H1 (cell line): ENCODE results near the gene CFAP44. TPM values are rescaled to one million over a fixed set of nuclear protein-coding genes. Genes with fewer than 3 reads are reported as not detected.

Experiments
- CTCF ChIA-PET: fragments of 300-600 bp; sonication (Branson Sonifier 250); formaldehyde crosslinking; loops from one replicate; lab custom pipeline; 2021; ENCODE audit not compliant: partially characterized antibody; lab: Charles Lee
- POLR2A ChIA-PET: fragments of 300-600 bp; sonication (Branson Sonifier 250); formaldehyde crosslinking; loops from one replicate; lab custom pipeline; 2021; ENCODE audit warnings: inconsistent platforms; ENCODE audit not compliant: partially characterized antibody; lab: Charles Lee
- DNase-seq, 2 experiments: peaks; one replicate each; pipeline versions ENCODE4 v3.0.0 to v3.0.0-alpha.2; 2010 to 2022; ENCODE audit warnings: low spot score in 2 of 2, low read depth in 1 of 2, mixed read lengths in 1 of 2
- FAIRE-seq: peaks from 2 replicates; lab custom pipeline; 2011; peaks lifted over from hg19 to GRCh38; lab: Jason Lieb, UNC
- H2AFZ ChIP-seq: 2 replicates; pipeline ENCODE4 v1.8.1; 2012; ENCODE audit warnings: low read length, inconsistent platforms
- H2AK5ac ChIP-seq: 2 replicates; pipeline ENCODE4 v1.6.1; 2013; ENCODE audit warnings: low read depth, low read length
- H2BK120ac ChIP-seq: replicated peaks from 2 replicates; pipeline ENCODE3; 2013; ENCODE audit warnings: low read depth, low read length, inconsistent platforms
- H2BK12ac ChIP-seq: 2 replicates; pipeline ENCODE4 v1.6.1; 2013; ENCODE audit warnings: low read depth, low read length
- H2BK15ac ChIP-seq: 2 replicates; pipeline ENCODE4 v1.6.1; 2013; ENCODE audit warnings: low read length
- H2BK20ac ChIP-seq: 2 replicates; pipeline ENCODE4 v1.6.1; 2013; ENCODE audit warnings: low read length
- H2BK5ac ChIP-seq: 2 replicates; pipeline ENCODE4 v1.6.1; 2013; ENCODE audit warnings: low read depth, low read length
- H3K14ac ChIP-seq: 2 replicates; pipeline ENCODE4 v1.6.1; 2013; ENCODE audit warnings: inconsistent platforms; ENCODE audit not compliant: insufficient read length
- H3K18ac ChIP-seq: 2 replicates; pipeline ENCODE4 v1.6.1; 2013; ENCODE audit warnings: low read length; ENCODE audit errors: extremely low read depth
- H3K23ac ChIP-seq: 2 replicates; pipeline ENCODE4 v1.6.1; 2013; ENCODE audit warnings: inconsistent platforms; ENCODE audit not compliant: insufficient read length
- H3K23me2 ChIP-seq: 2 replicates; pipeline ENCODE4 v1.6.1; 2013; ENCODE audit warnings: low read depth, low read length
- H3K27ac ChIP-seq: 2 replicates; pipeline ENCODE4 v1.6.1; 2011; ENCODE audit warnings: low read depth, low read length, inconsistent platforms
- H3K27me3 ChIP-seq, 4 experiments: replicated peaks in 1 of 4; 1 replicate in 1 of 4; 2 replicates in 3 of 4; pipeline versions ENCODE4 v1.6.1 to v1.8.1; 2011 to 2013; ENCODE audit warnings: low read length in 3 of 4, mild to moderate bottlenecking in 3 of 4, inconsistent platforms in 2 of 4, mixed read lengths in 2 of 4, moderate library complexity in 1 of 4; ENCODE audit not compliant: control insufficient read depth in 3 of 4, insufficient read depth in 3 of 4; ENCODE audit errors: extremely low read depth in 1 of 4
- H3K36me3 ChIP-seq, 4 experiments: 2 replicates each; pipeline versions ENCODE4 v1.6.1 to v1.8.1; 2011 to 2013; ENCODE audit warnings: mild to moderate bottlenecking in 4 of 4, low read length in 3 of 4, moderate library complexity in 2 of 4, control low read depth in 1 of 4, inconsistent platforms in 1 of 4; ENCODE audit not compliant: insufficient read depth in 4 of 4, control insufficient read depth in 2 of 4
- H3K4ac ChIP-seq: replicated peaks from 2 replicates; pipeline ENCODE3; 2013; ENCODE audit warnings: low read length, low read depth, mixed read lengths, inconsistent platforms; ENCODE audit not compliant: insufficient read length
- H3K4me1 ChIP-seq, 4 experiments: replicated peaks in 1 of 4; 1 replicate in 1 of 4; 2 replicates in 3 of 4; pipeline versions ENCODE4 v1.6.1 to v1.8.1; 2011 to 2013; ENCODE audit warnings: low read length in 3 of 4, inconsistent platforms in 2 of 4, mixed read lengths in 1 of 4; ENCODE audit not compliant: insufficient read depth in 4 of 4, control insufficient read depth in 3 of 4
- H3K4me2 ChIP-seq, 2 experiments: 2 replicates each; pipeline versions ENCODE4 v1.6.1 to v1.8.1; 2011 to 2013; ENCODE audit warnings: low read depth in 2 of 2, low read length in 2 of 2, control low read depth in 1 of 2, inconsistent platforms in 1 of 2, mild to moderate bottlenecking in 1 of 2; ENCODE audit not compliant: insufficient read depth in 1 of 2
- H3K4me3 ChIP-seq, 4 experiments: fragments of 200-600, 300-600 bp in 1 of 4; sonication (generic), shearing (Covaris generic), sonication (Bioruptor Twin) in 1 of 4; 2 replicates each; pipeline versions ENCODE4 v1.5.1 to v1.8.1; 2011 to 2016; ENCODE audit warnings: low read length in 4 of 4, low read depth in 3 of 4, control low read depth in 2 of 4, inconsistent platforms in 2 of 4, mild to moderate bottlenecking in 2 of 4, mixed read lengths in 1 of 4, moderate library complexity in 1 of 4; ENCODE audit not compliant: insufficient read depth in 2 of 4; ENCODE audit errors: extremely low read depth in 1 of 4
- H3K56ac ChIP-seq: replicated peaks from 2 replicates; pipeline ENCODE3; 2013; ENCODE audit warnings: low read depth, mild to moderate bottlenecking, mixed read lengths, low read length, inconsistent platforms; ENCODE audit not compliant: insufficient read length
- H3K79me1 ChIP-seq: 2 replicates; pipeline ENCODE4 v1.6.1; 2013; ENCODE audit warnings: low read depth, low read length, control low read depth
- H3K79me2 ChIP-seq, 2 experiments: 2 replicates each; pipeline versions ENCODE4 v1.6.1 to v1.8.1; 2012 to 2013; ENCODE audit warnings: low read length in 2 of 2, mild to moderate bottlenecking in 2 of 2, inconsistent platforms in 1 of 2; ENCODE audit not compliant: insufficient read depth in 2 of 2, control insufficient read depth in 1 of 2
- H3K9ac ChIP-seq, 4 experiments: replicated peaks in 1 of 4; 1 replicate in 1 of 4; 2 replicates in 3 of 4; pipeline versions ENCODE4 v1.6.1 to v1.8.1; 2011 to 2013; ENCODE audit warnings: low read depth in 3 of 4, low read length in 3 of 4, control low read depth in 2 of 4, mild to moderate bottlenecking in 2 of 4, moderate library complexity in 2 of 4, inconsistent platforms in 1 of 4; ENCODE audit errors: extremely low read depth in 1 of 4
- H3K9me3 ChIP-seq, 2 experiments: 2 replicates each; pipeline versions ENCODE4 v1.6.1 to v1.8.1; 2012 to 2013; ENCODE audit warnings: mild to moderate bottlenecking in 2 of 2, moderate library complexity in 2 of 2, control low read depth in 1 of 2, inconsistent platforms in 1 of 2, low read depth in 1 of 2, low read length in 1 of 2, mixed read lengths in 1 of 2; ENCODE audit not compliant: insufficient read depth in 2 of 2
- H4K20me1 ChIP-seq, 2 experiments: replicated peaks in 1 of 2; 2 replicates each; pipeline versions ENCODE3 to v1.8.1; 2011 to 2013; ENCODE audit warnings: inconsistent platforms in 2 of 2, low read length in 2 of 2, mild to moderate bottlenecking in 1 of 2; ENCODE audit not compliant: insufficient read depth in 2 of 2, control insufficient read depth in 1 of 2
- H4K5ac ChIP-seq: 2 replicates; pipeline ENCODE4 v1.6.1; 2013; ENCODE audit warnings: low read length, low read depth, mixed read lengths, inconsistent platforms; ENCODE audit not compliant: insufficient read length
- H4K8ac ChIP-seq: 2 replicates; pipeline ENCODE4 v1.8.0; 2013; ENCODE audit warnings: mild to moderate bottlenecking, moderate library complexity, low read length, inconsistent platforms; ENCODE audit not compliant: insufficient read depth; ENCODE audit errors: extremely low read depth
- H4K91ac ChIP-seq: replicated peaks from 2 replicates; pipeline ENCODE3; 2013; ENCODE audit warnings: low read length, mixed read lengths, inconsistent platforms; ENCODE audit not compliant: insufficient read length
- BACH1 ChIP-seq: IDR thresholded peaks from 2 replicates; pipeline ENCODE4 v1.6.1; 2012; ENCODE audit warnings: low read length, improper control_type of control experiment
- BRCA1 ChIP-seq: IDR thresholded peaks from 2 replicates; pipeline ENCODE4 v1.6.1; 2012; ENCODE audit warnings: low read depth, low read length, improper control_type of control experiment
- E2F6 ChIP-seq: IDR thresholded peaks from 2 replicates; pipeline ENCODE4 v1.6.1; 2012; ENCODE audit warnings: inconsistent platforms
- EGR1 ChIP-seq: IDR thresholded peaks from 2 replicates; pipeline ENCODE4 v1.6.1; 2011; ENCODE audit warnings: low read depth, low read length, borderline replicate concordance
- FOSL1 ChIP-seq: IDR thresholded peaks from 2 replicates; pipeline ENCODE4 v1.6.1; 2011; ENCODE audit warnings: mild to moderate bottlenecking, low read depth, low read length, moderate library complexity; ENCODE audit not compliant: insufficient read depth
- GABPA ChIP-seq: IDR thresholded peaks from 2 replicates; pipeline ENCODE4 v1.6.1; 2011; ENCODE audit warnings: mild to moderate bottlenecking, low read length, moderate library complexity, borderline replicate concordance; ENCODE audit not compliant: insufficient read depth
- JUN ChIP-seq: IDR thresholded peaks from 2 replicates; pipeline ENCODE4 v1.6.1; 2011; ENCODE audit warnings: low read depth, mild to moderate bottlenecking, improper control_type of control experiment, low read length
- KDM4A ChIP-seq: IDR thresholded peaks from one replicate; pipeline ENCODE4 v1.7.1; 2012; ENCODE audit warnings: low read depth, mild to moderate bottlenecking, moderate library complexity, low read length, inconsistent platforms; ENCODE audit not compliant: severe bottlenecking
- POU5F1 ChIP-seq: IDR thresholded peaks from 2 replicates; pipeline ENCODE4 v1.6.1; 2011; ENCODE audit warnings: low read depth, mild to moderate bottlenecking, low read length, moderate library complexity
- RFX5 ChIP-seq: IDR thresholded peaks from 2 replicates; pipeline ENCODE4 v1.6.1; 2011; ENCODE audit warnings: low read depth, low read length, improper control_type of control experiment, borderline replicate concordance
- RNF2 ChIP-seq: fragments of 200-900, 300-1000 bp; sonication (generic); IDR thresholded peaks from 2 replicates; pipeline ENCODE4 v1.7.1; 2016; ENCODE audit warnings: borderline replicate concordance, low read depth, mild to moderate bottlenecking, antibody characterized with exemption, low read length; ENCODE audit not compliant: poor library complexity, severe bottlenecking; ENCODE audit errors: missing control alignments
- SP1 ChIP-seq: IDR thresholded peaks from 2 replicates; pipeline ENCODE4 v1.6.1; 2011; ENCODE audit warnings: low read depth, low read length
- TEAD4 ChIP-seq: IDR thresholded peaks from 2 replicates; pipeline ENCODE4 v1.6.1; 2012; ENCODE audit warnings: low read depth, low read length, inconsistent platforms, mixed read lengths
- ZNF274 ChIP-seq: IDR thresholded peaks from 2 replicates; pipeline ENCODE4 v1.7.0; 2012; ENCODE audit warnings: low read length, borderline replicate concordance; ENCODE audit errors: extremely low read depth
- WGBS, 2 experiments: shearing (Covaris generic) in 1 of 2; methylation state at CpG; one replicate each; pipeline versions ENCODE4 v1.1.6 to v1.1.7; 2013 to 2015; ENCODE audit warnings: low lambda C conversion rate in 2 of 2, mixed read lengths in 2 of 2, inconsistent platforms in 1 of 2, low coverage in 1 of 2, missing lambda C conversion rate in 1 of 2; ENCODE audit not compliant: insufficient replicate concordance in 2 of 2, insufficient coverage in 1 of 2, insufficient read length in 1 of 2; ENCODE audit errors: extremely low coverage in 1 of 2, missing lambda C conversion rate in 1 of 2; 5-methylcytosine and 5-hydroxymethylcytosine counted together
- polyA plus RNA-seq, 7 experiments: library from polyadenylated mRNA; depleted of rRNA in 3 of 7; stranded (reverse) in 5 of 7; unstranded in 2 of 7; fragments of >200 nt in 5 of 7; fragments of 200-250 nt in 2 of 7; gene quantifications; 1 replicate in 5 of 7; 2 replicates in 1 of 7; 4 replicates in 1 of 7; pipeline versions ENCODE4 v1.2.1 to v1.2.3, GENCODE V29; 2011 to 2013; ENCODE audit warnings: missing spikeins in 2 of 7, mixed read lengths in 2 of 7
- total RNA-seq: library from RNA; stranded (reverse); fragmentation: NEBNext Ultra II Directional; extraction: Animal tissue kit (Norgen Biotek cat#: 25700); gene quantifications from 2 replicates; pipeline ENCODE4 v1.2.1, GENCODE V29; 2021

CFAP44 gene
- total and polyA plus RNA-seq, 2 of the 8 experiments (the other 6 are each of a cell fraction or from before 2014, with no cell fraction given), result 0.45 to 0.60 TPM

- no peak overlapping the region for H3K14ac ChIP-seq
- H2BK15ac ChIP-seq, result no peak overlapping the region
- H3K27me3 ChIP-seq, result no peaks in the 10 kb centered on the region
- no peak for DNase-seq
- WGBS, 2 experiments, result 84% methylated on average over 3 of the region's 3 CpGs; no CpG with 5 or more reads in 1 of the 2 experiments
- no peak overlapping the region for H3K4me3 ChIP-seq
- no peak overlapping the region for H2BK5ac ChIP-seq
- no peaks in the 10 kb centered on the region for H3K79me2 ChIP-seq
- H3K27ac ChIP-seq, result no peak overlapping the region
- no peaks in the 10 kb centered on the region for H4K20me1 ChIP-seq
- no peak overlapping the region for H4K5ac ChIP-seq
- no peak overlapping the region for H2AK5ac ChIP-seq
- H3K56ac ChIP-seq, result no peak overlapping the region
- ChIA-PET CTCF (no interaction called here), POLR2A (interaction anchor here (0.9 kb wide), 1 partner anchor 11 kb away, joined by 3 read pairs; no protein-coding TSS in a partner anchor)
- peaks cover 0 to 3% (median under 1%) of the 10 kb centered on the region in 4 experiments; a peak in 2 of 7 replicates for H3K4me1 ChIP-seq
- H3K18ac ChIP-seq, result no peak overlapping the region
- H3K9ac ChIP-seq, result no peak overlapping the region
- H2BK20ac ChIP-seq, result no peak overlapping the region
- H3K23me2 ChIP-seq, result peaks cover 2% of the 10 kb centered on the region; the same call in 1 of the 2 replicates
- H3K4ac ChIP-seq, result no peak overlapping the region
- no peak overlapping the region for H4K8ac ChIP-seq
- no peak overlapping the region for H2BK12ac ChIP-seq
- no peak overlapping the region for H2BK120ac ChIP-seq
- no peak overlapping the region for H3K4me2 ChIP-seq
- H2AFZ ChIP-seq, result no peak overlapping the region
- H3K36me3 ChIP-seq, result no peaks in the 10 kb centered on the region
- H3K23ac ChIP-seq, result no peak overlapping the region
- H3K9me3 ChIP-seq, result no peaks in the 10 kb centered on the region
- no peaks in the 10 kb centered on the region for H3K79me1 ChIP-seq
- FAIRE-seq, result no peak
- H4K91ac ChIP-seq, result no peak overlapping the region
- TF ChIP-seq ZNF274 (no peak), EGR1 (no peak), TEAD4 (no peak), RNF2 (no peak), BRCA1 (no peak), RFX5 (no peak), E2F6 (no peak), FOSL1 (no peak), GABPA (no peak), BACH1 (no peak), KDM4A (no peak), SP1 (no peak), JUN (no peak), POU5F1 (no peak)
Measured at GRCh38 chr3:113439606-113440005, 1.7 kb downstream of the CFAP44 start.
